NCI-H1930 (cell line): ENCODE data around the gene STAT6.
A peak's percentile ranks its signal among the peaks of the same experiment; 100 is the strongest.

Experiments
- DNase-seq, 2 experiments: peaks; one replicate each; lab custom pipeline; 2025; lab: John Stamatoyannopoulos, UW

The STAT6 gene

GRCh38 chr12:57101892-57102695 lies 9.1 kb downstream of the STAT6 start:
- no peak for DNase-seq

- DNase-seq, result no peak
These were observed 11.4 kb downstream of the STAT6 start for GRCh38 chr12:57099766-57100165.

GRCh38 chr12:57099047-57099714 lies 12.0 kb downstream of the STAT6 start:
- no peak for DNase-seq

GRCh38 chr12:57098546-57098945 lies 12.6 kb downstream of the STAT6 start:
- no peak for DNase-seq

DNA sequence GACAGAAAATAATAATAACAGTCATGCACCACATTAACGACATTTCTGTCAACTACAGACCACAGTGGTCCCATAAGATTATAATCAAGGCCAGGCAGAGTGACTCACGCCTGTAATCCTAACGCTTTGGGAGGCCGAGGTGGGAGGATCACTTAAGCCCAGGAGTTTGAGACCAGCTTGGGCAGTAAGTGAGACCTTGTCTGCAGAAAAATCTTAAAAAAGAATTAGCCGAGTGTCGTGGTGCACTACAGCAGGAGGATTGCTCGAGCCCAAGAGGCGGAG lies 13.7 kb downstream of the STAT6 start:
- no peak for DNase-seq

DNA sequence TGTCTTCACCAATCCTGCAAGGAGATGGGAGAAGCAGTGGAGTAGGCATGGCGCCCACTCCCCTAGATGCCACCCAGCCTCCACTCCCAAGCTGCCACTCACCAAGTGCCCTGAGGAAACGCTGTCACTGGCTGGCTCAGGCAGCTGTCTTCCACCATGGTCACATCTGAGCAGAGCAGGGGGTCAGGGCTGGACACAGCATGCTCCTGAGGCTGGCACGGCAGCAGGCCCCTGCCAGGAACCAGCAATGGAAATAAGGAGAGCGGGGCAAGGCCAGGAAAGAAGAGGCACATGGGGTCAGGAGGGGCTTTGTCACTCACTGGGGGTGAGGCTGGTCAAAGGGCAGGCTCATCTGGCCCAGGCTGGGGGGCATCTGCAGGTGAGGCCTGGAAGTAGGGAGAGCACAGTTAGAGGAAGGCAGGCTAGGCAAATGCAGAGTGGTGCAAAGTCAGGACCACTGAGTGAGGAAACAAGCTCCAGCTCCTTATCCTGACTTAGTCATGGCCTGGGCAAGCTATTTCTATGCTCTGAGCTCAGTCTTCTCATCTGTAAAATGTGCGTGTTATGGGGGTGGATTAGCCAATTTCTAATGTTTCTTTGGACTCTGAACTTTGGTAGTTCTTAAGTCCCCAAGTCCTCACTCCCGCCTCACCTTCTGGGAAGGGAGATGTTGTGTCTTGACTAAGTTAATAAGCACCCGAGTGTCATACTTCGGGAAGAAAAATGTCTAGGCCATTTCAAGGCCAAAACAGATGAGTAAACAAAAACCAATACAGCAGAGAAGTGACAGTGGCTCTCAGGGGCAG lies 14.2 kb downstream of the STAT6 start:
- no peak for DNase-seq

- DNase-seq, result no peak
These were observed 15.0 kb downstream of the STAT6 start for GRCh38 chr12:57096099-57096572.

DNA sequence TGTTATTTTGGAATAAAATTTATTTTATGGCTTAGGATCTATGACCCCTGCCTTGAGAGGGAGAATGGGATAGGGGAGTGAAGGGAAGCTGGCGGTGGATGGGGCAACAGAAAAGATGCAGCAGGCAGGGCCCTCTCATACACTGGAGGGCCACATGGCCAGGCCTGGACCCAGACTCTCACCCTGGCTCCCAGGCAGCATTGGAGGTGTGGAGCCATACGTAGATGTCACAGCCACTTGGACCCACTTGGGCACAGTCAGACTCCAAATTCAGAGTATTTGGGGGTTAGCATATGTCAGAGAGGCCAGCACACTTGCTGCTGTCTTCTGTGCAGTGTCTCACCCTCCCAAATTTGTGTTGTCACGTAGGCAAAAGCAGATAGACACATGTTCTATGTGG lies 15.7 kb downstream of the STAT6 start:
- no peak for DNase-seq

DNA sequence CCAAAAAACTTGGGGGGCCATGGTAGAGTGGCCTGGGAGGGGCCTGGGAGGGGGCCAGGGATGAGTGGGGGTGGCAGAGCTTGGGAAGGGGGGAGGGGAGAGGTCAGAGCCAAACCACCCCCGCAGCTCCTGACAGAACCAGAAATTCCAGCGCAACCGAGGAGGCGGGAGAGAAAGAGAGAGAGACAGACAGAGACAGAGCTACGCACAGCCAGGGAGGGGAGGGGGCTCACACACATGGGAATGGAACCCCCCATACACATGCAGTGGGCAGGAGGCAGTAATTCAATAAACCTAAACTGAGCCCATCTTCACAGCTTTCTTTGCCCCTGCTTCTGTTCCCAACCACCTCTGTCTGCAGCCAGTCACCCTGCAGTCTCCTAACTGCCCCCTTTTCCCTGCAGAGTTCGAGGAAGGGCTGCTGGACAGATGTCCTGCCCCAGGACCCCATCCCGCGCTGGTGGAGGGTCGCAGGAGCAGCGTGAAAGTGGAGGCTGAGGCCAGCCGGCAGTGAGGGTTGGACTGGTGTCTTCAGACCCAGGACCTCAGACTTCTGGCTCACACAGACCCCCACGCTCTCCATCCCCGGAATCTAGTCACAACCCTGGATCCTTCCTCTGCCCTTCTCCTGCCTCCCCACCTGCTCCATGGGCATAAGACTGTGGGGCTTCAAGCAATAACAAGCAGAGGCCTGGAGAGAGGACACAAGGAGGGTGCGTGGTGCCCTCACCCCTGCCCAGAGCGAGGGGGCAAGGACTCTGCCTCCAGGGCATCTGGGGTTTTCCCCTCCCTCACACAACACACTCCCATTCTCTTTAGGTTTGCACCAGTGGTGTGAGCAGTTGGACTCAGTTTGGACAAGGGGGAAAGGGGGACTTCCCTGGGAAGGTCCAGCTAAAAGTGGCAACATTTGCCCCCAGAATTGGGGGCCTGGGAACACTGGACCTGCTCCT lies 16.7 kb downstream of the STAT6 start:
- no peak for DNase-seq

- no peak for DNase-seq
These were observed 17.6 kb downstream of the STAT6 start for GRCh38 chr12:57093415-57094207.

- DNase-seq, result no peak
These were observed 18.2 kb downstream of the STAT6 start for GRCh38 chr12:57092876-57093414.

- DNase-seq, result no peak
These were observed 18.7 kb downstream of the STAT6 start for GRCh38 chr12:57092529-57092862.

GRCh38 chr12:57091638-57092528 lies 19.3 kb downstream of the STAT6 start:
- no peak for DNase-seq

- DNase-seq, result no peak
These were observed 20.1 kb downstream of the STAT6 start for GRCh38 chr12:57090924-57091637.

DNA sequence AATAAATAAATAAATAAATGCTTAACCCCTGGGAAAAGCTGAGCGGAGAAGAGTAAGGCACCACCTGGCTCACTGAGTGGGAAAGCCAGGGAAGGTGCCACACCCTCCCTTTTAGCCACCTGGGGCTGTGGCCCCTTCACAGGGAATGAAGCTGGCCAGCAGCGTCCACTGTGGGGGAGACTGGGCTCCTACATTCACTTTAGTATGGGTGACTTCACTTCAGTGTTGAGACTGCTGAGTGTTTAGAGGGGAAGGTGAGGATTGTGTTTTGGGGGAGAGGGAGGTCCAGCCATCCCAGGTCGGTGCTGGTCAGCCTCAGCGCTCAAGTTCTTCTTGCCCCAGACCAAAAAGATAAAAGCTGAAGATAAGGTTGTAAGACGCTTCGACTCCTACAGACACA lies 20.7 kb downstream of the STAT6 start:
- no peak for DNase-seq

DNA sequence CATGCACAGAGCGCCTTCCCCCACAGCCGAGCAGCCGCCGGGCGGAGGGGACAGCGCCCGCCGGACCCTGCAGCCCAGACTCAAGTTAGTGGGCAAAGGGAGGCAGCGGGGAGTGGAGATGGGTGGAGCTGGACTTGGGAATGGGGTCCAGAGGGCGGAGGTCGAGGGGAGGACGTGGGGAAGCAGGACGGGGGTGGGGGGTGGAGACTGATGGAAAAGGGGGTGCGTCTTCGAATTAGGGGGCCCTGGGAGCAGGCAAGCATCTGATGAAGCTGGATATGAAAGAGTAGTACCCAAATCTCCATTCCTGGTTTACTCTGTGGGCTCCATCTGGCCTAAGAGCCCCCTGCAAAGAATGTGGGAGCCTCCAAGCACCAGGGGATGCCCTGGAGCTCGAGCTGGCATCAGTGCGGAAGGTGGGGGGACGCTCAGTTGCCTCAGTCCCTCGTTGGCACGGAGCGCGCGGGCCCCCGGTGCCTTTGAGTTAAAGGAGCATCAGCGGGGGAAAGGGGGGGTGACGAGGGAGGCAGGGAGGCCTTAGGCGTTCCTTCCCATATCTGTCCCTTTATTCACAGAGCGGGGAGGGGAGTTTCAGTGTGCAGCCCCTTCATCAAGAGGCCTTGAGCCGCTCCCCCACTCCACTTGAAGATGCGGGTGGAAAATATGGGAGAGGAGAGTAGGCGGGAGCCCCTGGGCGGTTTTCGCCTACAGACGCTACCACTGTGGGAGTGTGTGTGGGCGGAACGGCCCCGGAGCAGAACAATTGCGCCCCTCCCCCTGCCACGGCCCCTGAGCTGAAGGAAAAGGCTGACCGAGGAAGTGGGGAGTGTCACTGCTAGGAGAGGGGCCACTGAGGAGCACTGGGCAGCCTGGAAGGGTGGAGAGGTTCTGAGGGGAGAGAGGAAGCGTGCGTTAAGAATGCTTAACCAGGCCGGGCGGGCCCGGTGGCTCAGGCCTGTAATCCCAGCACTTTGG lies 21.6 kb downstream of the STAT6 start:
- no peak for DNase-seq

- peak; percentile 64 to 70 for DNase-seq
These were observed 22.6 kb downstream of the STAT6 start, which contains the start of gene NAB2 for GRCh38 chr12:57088354-57089270. NAB2 (plus strand) TSS chr12:57089114; CDS start chr12:57089272, 158 bp downstream.
